Spleen (tissue), 11 donors: ENCODE data around the gene GJC1. TPM values are rescaled to one million over a fixed set of nuclear protein-coding genes. Genes with fewer than 3 reads are reported as not detected.

Source experiments
- DNase-seq: peaks from one replicate; pipeline ENCODE4 v3.0.0-alpha.2; 2020
- H3K27ac ChIP-seq, 8 donors: fragments of 200-600 bp; sonication (generic) in 7 of 8; 1 replicate in 4 of 8; 2 replicates in 4 of 8; pipeline versions ENCODE4 v1.5.0 to v1.8.0; 2016 to 2021; ENCODE audit warnings: inconsistent platforms in 4 of 8, mild to moderate bottlenecking in 4 of 8, moderate library complexity in 1 of 8
- H3K27me3 ChIP-seq, 7 donors: fragments of 200-600 bp; sonication (generic) in 6 of 7; replicated peaks in 1 of 7; 1 replicate in 4 of 7; 2 replicates in 3 of 7; pipeline versions ENCODE4 v1.5.0 to v1.8.0; 2016 to 2021; ENCODE audit warnings: inconsistent platforms in 3 of 7, mild to moderate bottlenecking in 1 of 7
- H3K36me3 ChIP-seq, 6 donors: fragments of 200-600 bp; sonication (generic) in 5 of 6; 1 replicate in 4 of 6; 2 replicates in 2 of 6; pipeline versions ENCODE4 v1.5.0 to v1.8.0; 2016 to 2021; ENCODE audit warnings: inconsistent platforms in 2 of 6
- H3K4me1 ChIP-seq, 6 donors: fragments of 200-600 bp; sonication (generic) in 5 of 6; 1 replicate in 3 of 6; 2 replicates in 3 of 6; pipeline versions ENCODE4 v1.5.0 to v1.8.0; 2016 to 2021; ENCODE audit warnings: inconsistent platforms in 3 of 6
- H3K4me3 ChIP-seq, 8 donors: fragments of 200-600 bp; sonication (generic) in 7 of 8; 1 replicate in 4 of 8; 2 replicates in 4 of 8; pipeline versions ENCODE4 v1.5.0 to v1.8.0; 2016 to 2021; ENCODE audit warnings: inconsistent platforms in 4 of 8, mild to moderate bottlenecking in 4 of 8, moderate library complexity in 2 of 8
- H3K9me3 ChIP-seq, 8 donors: fragments of 200-600 bp; sonication (generic) in 7 of 8; 1 replicate in 4 of 8; 2 replicates in 4 of 8; pipeline versions ENCODE4 v1.5.0 to v1.8.0; 2016 to 2021; ENCODE audit warnings: inconsistent platforms in 4 of 8
- CTCF ChIP-seq, 11 experiments: fragments of 200-600 bp in 7 of 11; fragments of 450-650 bp in 4 of 11; sonication (generic) in 4 of 11; IDR thresholded peaks in 8 of 11; conservative IDR thresholded peaks in 3 of 11; 1 replicate in 7 of 11; 2 replicates in 4 of 11; pipeline versions ENCODE4 v1.4.0 to v1.8.0; 2016 to 2021; ENCODE audit warnings: antibody characterized with exemption in 11 of 11, inconsistent platforms in 4 of 11, mild to moderate bottlenecking in 1 of 11
- POLR2A ChIP-seq, 3 donors: fragments of 450-650 bp; IDR thresholded peaks; one replicate each; pipeline ENCODE4 v1.5.1; 2017; ENCODE audit warnings: antibody characterized with exemption in 3 of 3, mild to moderate bottlenecking in 1 of 3
- POLR2AphosphoS5 ChIP-seq, 3 donors: sonication (generic); formaldehyde crosslinking; IDR thresholded peaks; one replicate each; pipeline ENCODE4 v1.5.1; 2017; ENCODE audit warnings: antibody characterized with exemption in 3 of 3
- WGBS, 5 donors: extraction: QIAGEN DNeasy Blood & Tissue Kit in 3 of 5; methylation state at CpG; one replicate each; pipeline versions ENCODE4 v1.1.5 to v1.1.7; 2013 to 2018; 5-methylcytosine and 5-hydroxymethylcytosine counted together
- intact Hi-C: fragments of 100-400 bp; cut with DNase I; formaldehyde crosslinking; loops from one replicate; pipeline ENCODE4 v1.15.0; 2023; ENCODE audit warnings: low total_unique reads
- polyA plus RNA-seq, 3 donors: library from polyadenylated mRNA; stranded (reverse); fragments of 200-250 nt; gene quantifications; one replicate each; pipeline ENCODE4 v1.2.1, GENCODE V29; 2013
- total RNA-seq, 7 donors: library from RNA; depleted of rRNA in 3 of 7; stranded (reverse); fragments of >200 nt in 3 of 7; fragmentation: NEBNext Ultra II Directional in 4 of 7; extraction: Animal tissue kit (Norgen Biotek cat#: 25700) in 4 of 7; gene quantifications; one replicate each; pipeline versions ENCODE4 v1.1.0 to v1.2.1, GENCODE V29; 2016 to 2021
- donor health status: healthy with polysubstance abuse.
- donor health status: DM: no; HTN: no; CAD: no; lungs with moderate emphysema.
- donor health status: DM: no; HTN: no; CAD: no.
- donor health status: Bipolar disorder and iron deficiency.
- donor health status: healthy.
- donor health status: DM: no; HTN: no; CAD: no.
- donor health status: DM: yes; HTN: yes; CAD: no.

The GJC1 gene
- total and polyA plus RNA-seq, 10 donors: 0.41 to 1.8 (median 0.83) TPM

GRCh38 chr17:44830359-44831288 is 537 bp upstream of the GJC1 start:
- WGBS, 5 donors: 4 to 11% (median 5%) methylated on average over 19 to 58 of the region's 58 CpGs
- intact Hi-C loops: no loop called here
- Histone ChIP-seq H3K27ac (peak overlapping the region in 1 of 8 donors; percentile 18), H3K4me3 (peak overlapping the region; percentile 18 to 74 (median 52)), H3K27me3 (peaks cover 6 to 99% (median 67%) of the 10 kb centered on the region in 7 donors), H3K36me3 (no peaks in the 10 kb centered on the region), H3K4me1 (peaks cover 6 to 26% (median 22%) of the 10 kb centered on the region in 6 donors), H3K9me3 (no peaks in the 10 kb centered on the region)
- TF ChIP-seq CTCF (IDR thresholded peaks at IDR 0.05 in 8 of 11, conservative IDR thresholded peaks at IDR 0.05 in 3 of 11) (no peak), POLR2AphosphoS5 (IDR thresholded peaks at IDR 0.05) (no peak), POLR2A (IDR thresholded peaks at IDR 0.05) (no peak)
- DNase-seq: peak; percentile 64

GRCh38 chr17:44828919-44829522 is 1.1 kb downstream of the GJC1 start:
- H3K36me3 ChIP-seq: no peaks in the 10 kb centered on the region
- intact Hi-C loops: no loop called here
- TF ChIP-seq POLR2AphosphoS5 (IDR thresholded peaks at IDR 0.05) (no peak), CTCF (IDR thresholded peaks at IDR 0.05 in 8 of 11, conservative IDR thresholded peaks at IDR 0.05 in 3 of 11) (no peak), POLR2A (IDR thresholded peaks at IDR 0.05) (no peak)
- peaks cover 6 to 26% (median 22%) of the 10 kb centered on the region in 6 donors for H3K4me1 ChIP-seq
- DNase-seq: no peak
- H3K4me3 ChIP-seq: peak overlapping the region; percentile 37 to 74 (median 52)
- WGBS, 5 donors: 3 to 4% (median 4%) methylated on average over 20 to 21 of the region's 21 CpGs
- H3K27me3 ChIP-seq: peaks cover 6 to 100% (median 75%) of the 10 kb centered on the region in 7 donors
- H3K9me3 ChIP-seq: no peaks in the 10 kb centered on the region
- H3K27ac ChIP-seq: peak overlapping the region in 1 of 8 donors; percentile 35

- 60 to 79% (median 72%) methylated on average over 1 of the region's 1 CpG for WGBS, 5 donors
- no peak for DNase-seq
- Histone ChIP-seq H3K27ac (no peak overlapping the region), H3K9me3 (no peaks in the 10 kb centered on the region), H3K27me3 (peaks cover 6 to 100% (median 75%) of the 10 kb centered on the region in 7 donors), H3K36me3 (no peaks in the 10 kb centered on the region), H3K4me3 (no peak overlapping the region), H3K4me1 (peaks cover 6 to 26% (median 22%) of the 10 kb centered on the region in 6 donors)
- intact Hi-C loops: no loop called here
- TF ChIP-seq POLR2A (IDR thresholded peaks at IDR 0.05) (no peak), CTCF (IDR thresholded peaks at IDR 0.05 in 8 of 11, conservative IDR thresholded peaks at IDR 0.05 in 3 of 11) (no peak), POLR2AphosphoS5 (IDR thresholded peaks at IDR 0.05) (no peak)
Observed at GRCh38 chr17:44827863-44828262, 2.2 kb downstream of the GJC1 start.
